Natural killer cell (primary cell): ENCODE measurements around the gene AARS2. TPM values are rescaled to one million over a fixed set of nuclear protein-coding genes. Genes with fewer than 3 reads are reported as not detected.

ENCODE experiments used
- ATAC-seq, 3 donors: fragments of 150-1000 bp in 2 of 3; fragments of 200-7000 bp in 1 of 3; cut with Tn5 transposase; 1 replicate in 1 of 3; 2 replicates in 2 of 3; pipeline ENCODE4 v1.10.0; 2021; ENCODE audit warnings: mild to moderate bottlenecking in 2 of 3, moderate library complexity in 2 of 3
- DNase-seq, 2 donors: peaks; one replicate each; pipeline versions ENCODE4 v3.0.0 to v3.0.0-alpha.2; 2013 to 2021; ENCODE audit warnings: mixed read lengths in 1 of 2
- H3K27ac ChIP-seq: one replicate; pipeline ENCODE4 v1.5.1; 2013; ENCODE audit warnings: mild to moderate bottlenecking, low read length
- H3K27me3 ChIP-seq: one replicate; pipeline ENCODE4 v1.6.1; 2013; ENCODE audit warnings: low read length; ENCODE audit not compliant: control insufficient read depth, insufficient read depth
- H3K36me3 ChIP-seq: one replicate; pipeline ENCODE4 v1.6.1; 2013; ENCODE audit warnings: low read length; ENCODE audit not compliant: control insufficient read depth, insufficient read depth
- H3K4me1 ChIP-seq: one replicate; pipeline ENCODE4 v1.6.1; 2013; ENCODE audit warnings: low read length; ENCODE audit not compliant: control insufficient read depth, insufficient read depth
- H3K4me3 ChIP-seq: one replicate; pipeline ENCODE4 v1.5.1; 2013; ENCODE audit warnings: low read length
- H3K9me3 ChIP-seq: one replicate; pipeline ENCODE4 v1.6.1; 2013; ENCODE audit warnings: low read length; ENCODE audit not compliant: control insufficient read depth, insufficient read depth
- H3K27ac Mint-ChIP-seq, 2 donors: one replicate each; pipeline ENCODE4 v1.8.0; 2022; ENCODE audit warnings: mild to moderate bottlenecking in 2 of 2, mixed read lengths in 2 of 2, moderate library complexity in 1 of 2
- H3K27me3 Mint-ChIP-seq, 2 donors: one replicate each; pipeline ENCODE4 v1.8.0; 2022; ENCODE audit warnings: low read depth in 2 of 2, mixed read lengths in 2 of 2
- H3K36me3 Mint-ChIP-seq: one replicate; pipeline ENCODE4 v1.8.0; 2022; ENCODE audit warnings: mixed read lengths
- H3K4me1 Mint-ChIP-seq, 2 donors: one replicate each; pipeline ENCODE4 v1.8.0; 2022; ENCODE audit warnings: mixed read lengths in 2 of 2
- H3K4me3 Mint-ChIP-seq: one replicate; pipeline ENCODE4 v1.8.0; 2022; ENCODE audit warnings: mild to moderate bottlenecking, moderate library complexity, mixed read lengths
- H3K9me3 Mint-ChIP-seq, 2 donors: one replicate each; pipeline ENCODE4 v1.8.0; 2022; ENCODE audit warnings: mixed read lengths in 2 of 2
- CTCF ChIP-seq: fragments of 200-600 bp; IDR thresholded peaks from one replicate; pipeline ENCODE4 v1.8.0; 2022; ENCODE audit warnings: antibody characterized with exemption
- WGBS: methylation state at CpG from one replicate; pipeline ENCODE4 v1.1.7; 2013; ENCODE audit warnings: missing lambda C conversion rate; ENCODE audit not compliant: insufficient coverage; 5-methylcytosine and 5-hydroxymethylcytosine counted together
- intact Hi-C: fragments of 100-400 bp; cut with micrococcal nuclease; formaldehyde crosslinking; loops from one replicate; pipeline ENCODE4 v1.14.2; 2022
- total RNA-seq, 4 donors: library from RNA; stranded (reverse); fragments of 120-200 nt in 1 of 4; gene quantifications; one replicate each; pipeline versions ENCODE4 v1.2.3 to v1.2.4, GENCODE V29; 2013 to 2022

AARS2 gene
- total RNA-seq, 3 donors from 2014 or later (not counting 1 experiment from before 2014, with no cell fraction given), result 14.1 to 17.2 (median 14.2) TPM

GRCh38 chr6:44338228-44339122, 25.3 kb upstream of the AARS2 start:
- DNase-seq (peak; percentile 37 to 84), ATAC-seq (peak; percentile 77 to 91 (median 91))
- Mint-ChIP-seq H3K27me3 (peaks cover 21 to 25% of the 10 kb centered on the region in 2 donors), H3K4me1 (no peaks in the 10 kb centered on the region), H3K27ac (no peak overlapping the region), H3K36me3 (no peaks in the 10 kb centered on the region), H3K4me3 (no peak overlapping the region), H3K9me3 (no peaks in the 10 kb centered on the region)
- no peaks in the 10 kb centered on the region for H3K36me3 ChIP-seq
- peaks cover 5% of the 10 kb centered on the region for H3K27me3 ChIP-seq
- H3K27ac ChIP-seq, result no peak overlapping the region
- H3K4me1 ChIP-seq, result no peaks in the 10 kb centered on the region
- H3K9me3 ChIP-seq, result no peaks in the 10 kb centered on the region
- 4% methylated on average over 11 of the region's 11 CpGs for WGBS
- peak; percentile 61 for TF ChIP-seq CTCF
- intact Hi-C loops, result loop anchor here (1.0 to 2.0 kb wide), 3 partner anchors 70 to 242 kb away; no protein-coding TSS in a partner anchor
- no peak overlapping the region for H3K4me3 ChIP-seq

GRCh38 chr6:44335631-44336030, 22.5 kb upstream of the AARS2 start:
- 78% methylated on average over 1 of the region's 1 CpG for WGBS
- H3K4me1 ChIP-seq, result no peaks in the 10 kb centered on the region
- Mint-ChIP-seq H3K4me3 (no peak overlapping the region), H3K27ac (no peak overlapping the region), H3K4me1 (no peaks in the 10 kb centered on the region), H3K27me3 (peaks cover 8 to 20% of the 10 kb centered on the region in 2 donors), H3K9me3 (no peaks in the 10 kb centered on the region), H3K36me3 (no peaks in the 10 kb centered on the region)
- intact Hi-C loops, result no loop called here
- no peak overlapping the region for H3K27ac ChIP-seq
- TF ChIP-seq CTCF, result no peak
- H3K4me3 ChIP-seq, result no peak overlapping the region
- ATAC-seq (no peak), DNase-seq (no peak)
- H3K27me3 ChIP-seq, result no peaks in the 10 kb centered on the region
- no peaks in the 10 kb centered on the region for H3K9me3 ChIP-seq
- no peaks in the 10 kb centered on the region for H3K36me3 ChIP-seq

- Mint-ChIP-seq H3K4me3 (no peak overlapping the region), H3K36me3 (no peaks in the 10 kb centered on the region), H3K27me3 (peaks cover 16 to 36% of the 10 kb centered on the region in 2 donors), H3K27ac (no peak overlapping the region), H3K9me3 (no peaks in the 10 kb centered on the region), H3K4me1 (no peaks in the 10 kb centered on the region)
- no peak for DNase-seq
- WGBS, result 86% methylated on average over 5 of the region's 5 CpGs
- ATAC-seq, result peak in 1 of 3 donors; percentile 30
- H3K27ac ChIP-seq, result no peak overlapping the region
- no peaks in the 10 kb centered on the region for H3K4me1 ChIP-seq
- intact Hi-C loops, result no loop called here
- no peaks in the 10 kb centered on the region for H3K27me3 ChIP-seq
- no peaks in the 10 kb centered on the region for H3K9me3 ChIP-seq
- TF ChIP-seq CTCF, result no peak
- no peak overlapping the region for H3K4me3 ChIP-seq
- H3K36me3 ChIP-seq, result no peaks in the 10 kb centered on the region
These were observed 20.8 kb upstream of the AARS2 start for GRCh38 chr6:44333942-44334341.
